Measurements from ENCODE around the gene NHEJ1. TPM values are rescaled to one million over a fixed set of nuclear protein-coding genes. Genes with fewer than 3 reads are reported as not detected.

Gene NHEJ1
- total RNA-seq, 1 donor, result 24.2 TPM

GRCh38 chr2:219087848-219088247, 72.8 kb downstream of the NHEJ1 start:
- H3K4me3 ChIP-seq (ENCODE audit: low read depth, low read length), result no peak overlapping the region
- DNase-seq (ENCODE audit: low read depth), result no peak
- no peak for TF ChIP-seq CTCF (IDR thresholded peaks at IDR 0.05; ENCODE audit: insufficient read depth, low read depth, low read length)

DNA sequence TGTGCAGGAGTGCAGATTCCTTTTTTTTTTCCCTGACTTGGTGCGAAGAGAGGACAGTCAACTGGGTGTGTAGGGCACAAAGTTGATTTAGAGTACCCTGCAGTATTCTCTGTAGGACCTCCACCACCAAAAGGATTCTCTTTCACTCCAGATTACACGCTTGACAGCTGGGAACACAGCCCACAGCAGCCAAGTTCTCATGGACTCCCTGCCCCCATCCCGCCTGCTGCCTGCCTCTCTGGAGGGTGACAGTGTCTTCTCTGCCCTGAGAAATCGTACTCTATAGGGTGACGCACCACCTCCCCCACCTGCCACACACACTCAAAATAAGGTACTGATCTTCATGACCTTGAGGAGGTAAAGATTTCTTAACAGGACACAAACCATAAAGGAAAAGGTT, 73.3 kb downstream of the NHEJ1 start:
- no peak for TF ChIP-seq CTCF (IDR thresholded peaks at IDR 0.05; ENCODE audit: insufficient read depth, low read depth, low read length)
- H3K4me3 ChIP-seq (ENCODE audit: low read depth, low read length), result no peak overlapping the region
- no peak for DNase-seq (ENCODE audit: low read depth)

- no peak for DNase-seq (ENCODE audit: low read depth)
- no peak for TF ChIP-seq CTCF (IDR thresholded peaks at IDR 0.05; ENCODE audit: insufficient read depth, low read depth, low read length)
- no peak overlapping the region for H3K4me3 ChIP-seq (ENCODE audit: low read depth, low read length)
Measured at GRCh38 chr2:219086196-219086595, 74.4 kb downstream of the NHEJ1 start.

DNA sequence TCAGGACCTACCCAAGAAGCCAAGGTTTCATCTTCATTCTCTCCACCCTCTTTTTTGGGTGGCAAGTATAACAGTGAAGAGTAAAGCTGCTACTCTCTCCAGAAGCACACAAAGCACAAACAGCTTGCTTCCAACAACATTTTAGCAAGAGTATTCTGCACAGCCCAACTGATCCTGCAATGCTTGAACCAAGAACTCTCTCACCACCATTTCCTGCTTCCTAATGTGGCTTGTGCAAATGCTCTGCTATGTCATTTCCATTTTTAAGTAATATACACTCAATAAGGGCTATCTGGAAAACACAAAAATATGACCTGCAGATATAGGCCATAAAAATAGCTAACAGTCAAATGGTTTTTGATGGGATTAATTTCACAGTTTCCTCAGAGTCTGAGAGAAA, 75.8 kb downstream of the NHEJ1 start:
- DNase-seq (ENCODE audit: low read depth), result no peak
- no peak overlapping the region for H3K4me3 ChIP-seq (ENCODE audit: low read depth, low read length)
- TF ChIP-seq CTCF (IDR thresholded peaks at IDR 0.05; ENCODE audit: insufficient read depth, low read depth, low read length), result no peak

DNA sequence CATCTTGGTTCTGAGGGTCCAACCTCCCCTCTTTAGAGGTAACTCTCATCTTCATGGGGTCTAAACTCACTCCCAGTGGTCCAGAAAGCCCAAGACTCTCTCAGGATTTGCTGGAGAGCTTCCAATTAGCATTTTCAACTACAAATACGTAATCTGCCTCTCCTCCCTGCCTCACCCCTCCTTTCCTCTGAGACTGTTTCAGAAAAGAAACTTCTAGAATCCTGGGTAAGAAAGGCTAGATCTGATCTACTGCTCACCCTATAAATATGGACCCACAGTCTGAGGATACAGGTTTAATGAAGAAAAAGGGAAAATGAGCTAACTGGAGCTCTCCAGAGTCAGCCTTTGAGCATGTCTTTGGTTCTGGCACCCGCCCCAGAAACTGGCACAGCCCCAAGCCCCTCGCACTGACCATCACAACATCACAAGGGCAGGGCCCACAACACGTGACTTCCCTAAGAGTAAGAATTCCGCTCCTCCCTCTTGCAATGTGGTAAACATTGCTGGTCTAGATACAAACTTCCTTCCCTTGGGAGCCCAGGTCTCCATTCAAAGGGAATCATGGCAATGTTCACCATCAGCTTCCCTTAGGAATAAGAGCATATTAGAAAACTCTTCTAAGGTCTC, 78.2 kb downstream of the NHEJ1 start:
- no peak overlapping the region for H3K4me3 ChIP-seq (ENCODE audit: low read depth, low read length)
- peak; percentile 13 for DNase-seq (ENCODE audit: low read depth)
- no peak for TF ChIP-seq CTCF (IDR thresholded peaks at IDR 0.05; ENCODE audit: insufficient read depth, low read depth, low read length)

DNA sequence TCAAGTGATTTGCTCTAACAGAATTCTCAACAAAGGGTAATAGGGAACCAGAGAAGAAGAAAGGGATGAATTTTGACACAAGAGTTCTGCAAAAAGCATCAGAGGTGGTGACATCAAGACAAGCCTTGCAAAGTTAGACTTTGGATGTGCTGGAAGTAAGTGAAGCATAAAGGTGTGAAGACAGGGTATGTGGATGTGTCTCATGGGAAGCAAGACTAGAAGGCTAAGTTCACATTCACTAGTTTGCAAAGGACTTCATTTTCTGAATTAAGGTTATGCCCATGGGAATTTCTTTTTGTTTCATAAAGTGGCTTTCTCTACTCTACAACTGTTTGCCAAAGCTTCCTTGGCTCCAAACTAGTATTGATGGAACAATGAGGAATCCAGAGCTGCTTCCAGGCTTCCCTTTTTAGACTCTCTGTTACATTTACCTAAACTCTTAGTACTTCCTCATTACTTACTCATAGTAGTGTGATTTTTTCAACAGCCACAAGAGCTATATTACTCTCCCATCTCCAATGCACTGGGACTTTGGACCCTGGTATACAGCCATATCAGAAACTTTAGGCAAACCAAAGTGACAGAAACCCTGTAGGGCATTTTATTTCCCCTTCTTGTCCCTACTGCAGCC, 78.8 kb downstream of the NHEJ1 start:
- DNase-seq (ENCODE audit: low read depth), result no peak
- no peak for TF ChIP-seq CTCF (IDR thresholded peaks at IDR 0.05; ENCODE audit: insufficient read depth, low read depth, low read length)
- no peak overlapping the region for H3K4me3 ChIP-seq (ENCODE audit: low read depth, low read length)

GRCh38 chr2:219081096-219081495, 79.5 kb downstream of the NHEJ1 start:
- DNase-seq (ENCODE audit: low read depth), result no peak
- H3K4me3 ChIP-seq (ENCODE audit: low read depth, low read length), result no peak overlapping the region
- no peak for TF ChIP-seq CTCF (IDR thresholded peaks at IDR 0.05; ENCODE audit: insufficient read depth, low read depth, low read length)

Measured in fibroblast of villous mesenchyme (primary cell).